Suprapubic skin (tissue), 3 donors: ENCODE measurements around the gene SEMA4G.

Experiments
- EP300 ChIP-seq: sonication (generic); formaldehyde crosslinking; IDR thresholded peaks from one replicate; pipeline ENCODE4 v1.6.1; 2017; ENCODE audit warnings: antibody characterized with exemption
- POLR2A ChIP-seq, 2 donors: fragments of 450-650 bp; IDR thresholded peaks; one replicate each; pipeline ENCODE4 v1.6.1; 2017; ENCODE audit warnings: antibody characterized with exemption in 2 of 2, mild to moderate bottlenecking in 2 of 2, moderate library complexity in 2 of 2
- TF ChIP-seq, protein P1 (sequence below), 2 donors: fragments of 200-600 bp in 1 of 2; fragments of 450-650 bp in 1 of 2; sonication (generic) in 1 of 2; IDR thresholded peaks; one replicate each; pipeline ENCODE4 v1.5.1; 2016 to 2019; ENCODE audit warnings: antibody characterized with exemption in 2 of 2, mild to moderate bottlenecking in 1 of 2, moderate library complexity in 1 of 2

DNA sequence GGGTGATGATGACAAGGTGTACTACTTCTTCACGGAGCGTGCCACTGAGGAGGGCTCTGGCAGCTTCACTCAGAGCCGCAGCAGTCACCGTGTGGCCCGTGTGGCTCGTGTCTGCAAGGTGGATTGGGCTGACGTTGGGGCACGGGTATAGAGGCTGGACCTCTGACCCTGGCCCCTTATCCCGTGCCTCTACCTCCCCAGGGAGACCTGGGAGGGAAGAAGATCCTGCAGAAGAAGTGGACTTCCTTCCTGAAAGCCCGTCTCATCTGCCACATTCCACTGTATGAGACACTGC, 9.5 kb downstream of the SEMA4G start:
- TF ChIP-seq EP300 (no peak), POLR2A (IDR thresholded peaks at IDR 0.05) (no peak)
- TF ChIP-seq, protein P1, sequence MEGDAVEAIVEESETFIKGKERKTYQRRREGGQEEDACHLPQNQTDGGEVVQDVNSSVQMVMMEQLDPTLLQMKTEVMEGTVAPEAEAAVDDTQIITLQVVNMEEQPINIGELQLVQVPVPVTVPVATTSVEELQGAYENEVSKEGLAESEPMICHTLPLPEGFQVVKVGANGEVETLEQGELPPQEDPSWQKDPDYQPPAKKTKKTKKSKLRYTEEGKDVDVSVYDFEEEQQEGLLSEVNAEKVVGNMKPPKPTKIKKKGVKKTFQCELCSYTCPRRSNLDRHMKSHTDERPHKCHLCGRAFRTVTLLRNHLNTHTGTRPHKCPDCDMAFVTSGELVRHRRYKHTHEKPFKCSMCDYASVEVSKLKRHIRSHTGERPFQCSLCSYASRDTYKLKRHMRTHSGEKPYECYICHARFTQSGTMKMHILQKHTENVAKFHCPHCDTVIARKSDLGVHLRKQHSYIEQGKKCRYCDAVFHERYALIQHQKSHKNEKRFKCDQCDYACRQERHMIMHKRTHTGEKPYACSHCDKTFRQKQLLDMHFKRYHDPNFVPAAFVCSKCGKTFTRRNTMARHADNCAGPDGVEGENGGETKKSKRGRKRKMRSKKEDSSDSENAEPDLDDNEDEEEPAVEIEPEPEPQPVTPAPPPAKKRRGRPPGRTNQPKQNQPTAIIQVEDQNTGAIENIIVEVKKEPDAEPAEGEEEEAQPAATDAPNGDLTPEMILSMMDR (IDR thresholded peaks at IDR 0.05), result no peak
